GM12872 (cell line): ENCODE data around the gene NEU4.

Experiments
- TF ChIP-seq, protein P1 (sequence below): IDR thresholded peaks from 3 replicates; pipeline ENCODE4 v1.5.1; 2011; ENCODE audit warnings: low read depth, mild to moderate bottlenecking, low read length, moderate library complexity; ENCODE audit not compliant: insufficient read depth

NEU4 gene

DNA sequence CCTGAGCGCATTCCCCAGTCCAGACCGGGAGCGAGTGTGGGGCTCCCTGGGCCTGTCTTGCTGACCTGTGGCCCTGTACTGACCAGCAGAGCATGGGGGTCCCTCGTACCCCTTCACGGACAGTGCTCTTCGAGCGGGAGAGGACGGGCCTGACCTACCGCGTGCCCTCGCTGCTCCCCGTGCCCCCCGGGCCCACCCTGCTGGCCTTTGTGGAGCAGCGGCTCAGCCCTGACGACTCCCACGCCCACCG lies 5.3 kb downstream of the NEU4 start:
- TF ChIP-seq, protein P1, sequence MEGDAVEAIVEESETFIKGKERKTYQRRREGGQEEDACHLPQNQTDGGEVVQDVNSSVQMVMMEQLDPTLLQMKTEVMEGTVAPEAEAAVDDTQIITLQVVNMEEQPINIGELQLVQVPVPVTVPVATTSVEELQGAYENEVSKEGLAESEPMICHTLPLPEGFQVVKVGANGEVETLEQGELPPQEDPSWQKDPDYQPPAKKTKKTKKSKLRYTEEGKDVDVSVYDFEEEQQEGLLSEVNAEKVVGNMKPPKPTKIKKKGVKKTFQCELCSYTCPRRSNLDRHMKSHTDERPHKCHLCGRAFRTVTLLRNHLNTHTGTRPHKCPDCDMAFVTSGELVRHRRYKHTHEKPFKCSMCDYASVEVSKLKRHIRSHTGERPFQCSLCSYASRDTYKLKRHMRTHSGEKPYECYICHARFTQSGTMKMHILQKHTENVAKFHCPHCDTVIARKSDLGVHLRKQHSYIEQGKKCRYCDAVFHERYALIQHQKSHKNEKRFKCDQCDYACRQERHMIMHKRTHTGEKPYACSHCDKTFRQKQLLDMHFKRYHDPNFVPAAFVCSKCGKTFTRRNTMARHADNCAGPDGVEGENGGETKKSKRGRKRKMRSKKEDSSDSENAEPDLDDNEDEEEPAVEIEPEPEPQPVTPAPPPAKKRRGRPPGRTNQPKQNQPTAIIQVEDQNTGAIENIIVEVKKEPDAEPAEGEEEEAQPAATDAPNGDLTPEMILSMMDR, result no peak

- TF ChIP-seq, protein P1, result no peak
These were observed 5.9 kb downstream of the NEU4 start for GRCh38 chr2:241814643-241815476.

DNA sequence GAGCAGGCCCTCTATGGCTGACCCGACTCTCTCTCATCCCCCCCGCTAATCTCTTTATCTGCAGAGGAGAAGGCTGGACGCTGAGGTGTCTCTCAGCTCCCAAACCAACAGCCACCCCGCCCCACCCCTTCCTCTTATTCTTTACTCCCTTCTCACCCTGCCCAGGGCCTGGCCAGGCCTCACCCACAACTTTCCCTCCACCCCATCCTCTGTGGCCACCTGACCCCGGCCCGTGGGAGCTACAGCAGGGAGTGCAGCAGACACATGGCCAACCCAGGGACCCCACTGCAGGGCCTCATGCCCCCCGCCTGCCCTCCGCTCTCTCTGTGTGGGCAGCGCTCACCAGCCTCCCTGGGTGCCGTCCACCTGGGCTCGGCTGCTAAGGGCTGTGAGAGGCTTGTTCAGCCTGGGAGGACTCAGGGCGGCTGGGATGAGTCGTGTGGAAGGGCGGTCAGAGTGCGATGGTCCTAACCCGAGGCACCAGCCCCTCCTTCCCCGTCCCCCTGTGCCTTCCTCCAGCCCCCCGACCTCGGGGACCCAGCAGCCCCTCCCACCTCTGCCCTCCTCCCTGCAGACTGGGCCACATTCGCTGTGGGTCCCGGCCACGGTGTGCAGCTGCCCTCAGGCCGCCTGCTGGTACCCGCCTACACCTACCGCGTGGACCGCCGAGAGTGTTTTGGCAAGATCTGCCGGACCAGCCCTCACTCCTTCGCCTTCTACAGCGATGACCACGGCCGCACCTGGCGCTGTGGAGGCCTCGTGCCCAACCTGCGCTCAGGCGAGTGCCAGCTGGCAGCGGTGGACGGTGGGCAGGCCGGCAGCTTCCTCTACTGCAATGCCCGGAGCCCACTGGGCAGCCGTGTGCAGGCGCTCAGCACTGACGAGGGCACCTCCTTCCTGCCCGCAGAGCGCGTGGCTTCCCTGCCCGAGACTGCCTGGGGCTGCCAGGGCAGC lies 6.8 kb downstream of the NEU4 start:
- TF ChIP-seq, protein P1, result no peak

GRCh38 chr2:241816431-241817121 lies 7.6 kb downstream of the NEU4 start:
- TF ChIP-seq, protein P1, result no peak

GRCh38 chr2:241817126-241817820 lies 8.3 kb downstream of the NEU4 start:
- TF ChIP-seq, protein P1, result no peak

DNA sequence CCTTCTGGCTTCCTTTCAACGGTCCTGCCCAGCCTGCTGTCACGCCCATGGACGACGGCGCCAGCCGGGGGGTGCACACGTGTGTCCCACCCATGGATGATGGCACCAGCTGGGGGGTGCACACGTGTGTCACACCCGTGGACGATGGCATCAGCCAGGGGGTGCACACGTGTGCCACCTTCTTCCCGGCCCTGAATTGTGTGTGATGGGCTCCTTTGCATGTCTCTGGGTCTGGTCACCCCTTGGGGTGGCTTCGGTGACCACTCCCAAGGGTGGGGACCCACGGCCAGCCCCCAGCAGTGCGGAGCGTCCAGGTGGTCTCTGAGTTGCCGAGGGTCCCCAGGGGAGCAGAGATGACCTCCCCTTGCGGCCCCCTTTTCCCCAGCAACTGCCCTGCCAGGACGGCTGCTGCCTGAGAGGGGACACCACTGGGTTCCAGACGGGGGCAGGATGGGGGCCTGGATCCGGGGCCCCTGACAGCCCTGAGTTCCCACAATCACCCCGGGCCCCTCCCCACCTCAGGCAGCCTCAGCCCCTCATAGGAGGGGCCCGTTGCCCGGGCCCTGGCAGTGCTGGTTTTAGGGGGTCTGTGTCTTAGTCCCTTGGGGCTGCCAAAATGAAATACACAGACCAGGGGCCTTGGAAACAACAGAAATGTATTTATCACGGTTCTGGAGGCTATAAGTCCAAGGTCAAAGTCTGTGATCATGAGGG lies 9.4 kb downstream of the NEU4 start:
- TF ChIP-seq, protein P1, result no peak
